ENCODE data around the gene KBTBD12. TPM values are rescaled to one million over a fixed set of nuclear protein-coding genes. Genes with fewer than 3 reads are reported as not detected.
A peak's percentile ranks its signal among the peaks of the same experiment; 100 is the strongest.

KBTBD12 gene
- polyA plus RNA-seq, 1 of the 3 experiments (the other 2 are of a cell fraction), result not detected

DNA sequence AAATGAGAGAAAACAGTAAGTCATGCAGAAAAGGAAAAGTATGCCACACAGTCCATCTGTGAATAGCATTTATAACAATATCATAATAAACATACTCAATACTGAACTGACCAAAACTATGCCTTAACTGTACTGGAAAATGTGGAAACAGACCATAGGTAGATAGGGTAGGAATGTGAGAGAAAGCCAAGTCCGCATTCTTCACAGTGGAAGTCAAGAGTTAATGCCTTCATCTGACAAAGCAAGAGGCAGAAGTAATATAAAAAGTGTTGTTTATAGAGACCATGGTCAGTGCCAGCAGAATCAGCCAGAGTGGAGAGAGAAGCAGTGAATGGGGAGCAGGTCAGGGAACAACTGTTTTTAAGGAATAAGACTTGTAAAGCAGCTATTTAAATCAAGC is 52.3 kb downstream of the KBTBD12 start (continued):
- TF ChIP-seq, protein P1, sequence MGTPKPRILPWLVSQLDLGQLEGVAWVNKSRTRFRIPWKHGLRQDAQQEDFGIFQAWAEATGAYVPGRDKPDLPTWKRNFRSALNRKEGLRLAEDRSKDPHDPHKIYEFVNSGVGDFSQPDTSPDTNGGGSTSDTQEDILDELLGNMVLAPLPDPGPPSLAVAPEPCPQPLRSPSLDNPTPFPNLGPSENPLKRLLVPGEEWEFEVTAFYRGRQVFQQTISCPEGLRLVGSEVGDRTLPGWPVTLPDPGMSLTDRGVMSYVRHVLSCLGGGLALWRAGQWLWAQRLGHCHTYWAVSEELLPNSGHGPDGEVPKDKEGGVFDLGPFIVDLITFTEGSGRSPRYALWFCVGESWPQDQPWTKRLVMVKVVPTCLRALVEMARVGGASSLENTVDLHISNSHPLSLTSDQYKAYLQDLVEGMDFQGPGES (IDR thresholded peaks at IDR 0.05; ENCODE audit: low read depth, low read length), result no peak
- no peak for TF ChIP-seq RCOR1 (IDR thresholded peaks at IDR 0.05; ENCODE audit: low read length)
- TF ChIP-seq CHD2 (IDR thresholded peaks at IDR 0.05; ENCODE audit: low read length, partially characterized antibody), result no peak

DNA sequence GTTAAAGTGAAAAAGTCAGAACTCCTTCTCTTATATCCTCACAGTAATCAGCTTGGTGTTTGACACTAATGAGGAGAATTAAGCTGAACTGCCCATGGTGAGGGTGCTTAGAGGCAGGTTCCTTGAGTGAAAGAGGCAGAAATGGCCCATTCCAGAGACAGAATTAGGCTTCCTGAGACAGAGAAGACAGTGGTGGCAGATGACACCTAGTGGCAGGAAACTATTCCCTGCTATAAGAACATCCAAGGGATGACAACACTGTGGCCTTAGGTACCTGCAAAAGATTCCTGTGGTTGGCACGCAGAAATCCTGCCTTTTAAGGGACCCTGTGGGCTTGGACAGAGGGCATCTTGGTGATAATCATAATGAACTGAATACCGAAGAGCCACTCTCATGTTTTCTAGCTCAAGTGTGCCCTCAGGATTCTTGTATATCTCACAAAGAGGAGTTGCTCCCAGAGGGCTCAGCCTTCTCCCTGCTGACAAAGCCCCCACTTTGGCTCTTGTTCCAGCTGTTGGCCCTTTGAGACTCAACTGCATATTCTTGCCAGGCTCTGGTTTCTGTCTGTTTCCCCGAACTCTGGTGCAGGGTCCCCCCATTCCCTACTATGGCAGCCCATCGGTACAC is 56.0 kb downstream of the KBTBD12 start:
- H2AFZ ChIP-seq (ENCODE audit: low read depth), result no peak overlapping the region
- H3K36me3 ChIP-seq (replicated peaks in 1 of 2; ENCODE audit: control insufficient read depth in 1 of 2, insufficient read depth in 2 of 2, low read length in 1 of 2), result no peaks in the 10 kb centered on the region
- H3K27me3 ChIP-seq (ENCODE audit: insufficient read depth), result peaks cover 6% of the 10 kb centered on the region; the same call in 1 of the 2 replicates
- 35% methylated on average over 4 of the region's 4 CpGs for WGBS (ENCODE audit: low lambda C conversion rate)
- no peak overlapping the region for H3K4me2 ChIP-seq
- peaks cover 0 to 9% of the 10 kb centered on the region in 2 experiments; a peak in 2 of 4 replicates for H3K4me1 ChIP-seq (ENCODE audit: control insufficient read depth in 1 of 2, insufficient read depth in 2 of 2, low read depth in 1 of 2, low read length in 1 of 2)
- 0 out of 2 replicates have a peak, but pooled peaks cover 4% of the 10 kb centered on the region for H3K9me3 ChIP-seq
- DNase-seq, result peak; percentile 51
- H3K4me3 ChIP-seq (ENCODE audit: low read depth in 2 of 2, low read length in 1 of 2), result peak overlapping the region in 1 of 2 experiments; percentile 33; a peak in 1 of 4 replicates
- H4K20me1 ChIP-seq (ENCODE audit: insufficient read depth), result no peaks in the 10 kb centered on the region
- H3K79me2 ChIP-seq (ENCODE audit: insufficient read depth), result no peaks in the 10 kb centered on the region
- POLR2A ChIA-PET, result no interaction called here
- no peaks in the 10 kb centered on the region for H3K9me2 ChIP-seq
- CTCF ChIA-PET, result interaction anchor here (0.6 to 7.5 kb wide), 31 partner anchors 8 to 395 kb away, joined by 3 to 45 read pairs (median 4); partner anchors contain the start of genes ABTB1 and MGLL
- no peaks in the 10 kb centered on the region for H3F3A ChIP-seq (replicated peaks; ENCODE audit: insufficient read depth)
- no peak overlapping the region for H3K27ac ChIP-seq (ENCODE audit: low read depth in 2 of 2, low read length in 1 of 2)
- no peak overlapping the region for H3K9ac ChIP-seq
- TF ChIP-seq, protein P2, sequence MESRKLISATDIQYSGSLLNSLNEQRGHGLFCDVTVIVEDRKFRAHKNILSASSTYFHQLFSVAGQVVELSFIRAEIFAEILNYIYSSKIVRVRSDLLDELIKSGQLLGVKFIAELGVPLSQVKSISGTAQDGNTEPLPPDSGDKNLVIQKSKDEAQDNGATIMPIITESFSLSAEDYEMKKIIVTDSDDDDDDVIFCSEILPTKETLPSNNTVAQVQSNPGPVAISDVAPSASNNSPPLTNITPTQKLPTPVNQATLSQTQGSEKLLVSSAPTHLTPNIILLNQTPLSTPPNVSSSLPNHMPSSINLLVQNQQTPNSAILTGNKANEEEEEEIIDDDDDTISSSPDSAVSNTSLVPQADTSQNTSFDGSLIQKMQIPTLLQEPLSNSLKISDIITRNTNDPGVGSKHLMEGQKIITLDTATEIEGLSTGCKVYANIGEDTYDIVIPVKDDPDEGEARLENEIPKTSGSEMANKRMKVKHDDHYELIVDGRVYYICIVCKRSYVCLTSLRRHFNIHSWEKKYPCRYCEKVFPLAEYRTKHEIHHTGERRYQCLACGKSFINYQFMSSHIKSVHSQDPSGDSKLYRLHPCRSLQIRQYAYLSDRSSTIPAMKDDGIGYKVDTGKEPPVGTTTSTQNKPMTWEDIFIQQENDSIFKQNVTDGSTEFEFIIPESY (IDR thresholded peaks at IDR 0.05; ENCODE audit: borderline replicate concordance, low read depth), result no peak
- TF ChIP-seq MEF2A (IDR thresholded peaks at IDR 0.05; ENCODE audit: borderline replicate concordance, low read depth), result no peak
- TF ChIP-seq, protein P3, sequence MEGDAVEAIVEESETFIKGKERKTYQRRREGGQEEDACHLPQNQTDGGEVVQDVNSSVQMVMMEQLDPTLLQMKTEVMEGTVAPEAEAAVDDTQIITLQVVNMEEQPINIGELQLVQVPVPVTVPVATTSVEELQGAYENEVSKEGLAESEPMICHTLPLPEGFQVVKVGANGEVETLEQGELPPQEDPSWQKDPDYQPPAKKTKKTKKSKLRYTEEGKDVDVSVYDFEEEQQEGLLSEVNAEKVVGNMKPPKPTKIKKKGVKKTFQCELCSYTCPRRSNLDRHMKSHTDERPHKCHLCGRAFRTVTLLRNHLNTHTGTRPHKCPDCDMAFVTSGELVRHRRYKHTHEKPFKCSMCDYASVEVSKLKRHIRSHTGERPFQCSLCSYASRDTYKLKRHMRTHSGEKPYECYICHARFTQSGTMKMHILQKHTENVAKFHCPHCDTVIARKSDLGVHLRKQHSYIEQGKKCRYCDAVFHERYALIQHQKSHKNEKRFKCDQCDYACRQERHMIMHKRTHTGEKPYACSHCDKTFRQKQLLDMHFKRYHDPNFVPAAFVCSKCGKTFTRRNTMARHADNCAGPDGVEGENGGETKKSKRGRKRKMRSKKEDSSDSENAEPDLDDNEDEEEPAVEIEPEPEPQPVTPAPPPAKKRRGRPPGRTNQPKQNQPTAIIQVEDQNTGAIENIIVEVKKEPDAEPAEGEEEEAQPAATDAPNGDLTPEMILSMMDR (IDR thresholded peaks at IDR 0.05), result peak; percentile 73
- no peak for TF ChIP-seq CHD2 (IDR thresholded peaks at IDR 0.05; ENCODE audit: low read length, partially characterized antibody)
- no peak for TF ChIP-seq RXRA (IDR thresholded peaks at IDR 0.05; ENCODE audit: borderline replicate concordance, low read depth)
- no peak for TF ChIP-seq FOXM1 (IDR thresholded peaks at IDR 0.05; ENCODE audit: low read depth)
- TF ChIP-seq YY1 (IDR thresholded peaks at IDR 0.05; ENCODE audit: low read depth), result no peak
- TF ChIP-seq EZH2phosphoT487 (IDR thresholded peaks at IDR 0.05; ENCODE audit: borderline replicate concordance, low read depth), result no peak
- no peak for TF ChIP-seq GABPA (IDR thresholded peaks at IDR 0.05; ENCODE audit: low read depth)
- peak; percentile 76 for TF ChIP-seq SMC3 (IDR thresholded peaks at IDR 0.05; ENCODE audit: low read depth, low read length)
- peak; percentile 91 for TF ChIP-seq RAD21 (IDR thresholded peaks at IDR 0.05; ENCODE audit: low read length)
- no peak for TF ChIP-seq MXI1 (IDR thresholded peaks at IDR 0.05; ENCODE audit: low read depth, low read length)
